MM.1S (cell line): ENCODE data around the gene GPRIN2.

Experiments
- EZH2 ChIP-seq: fragments of 300-600 bp; sonication (generic); optimal IDR thresholded peaks from 2 replicates; pipeline ENCODE3; 2017; ENCODE audit warnings: low read depth, mild to moderate bottlenecking, antibody characterized with exemption, low read length, mixed read lengths
- EZH2phosphoT487 ChIP-seq: fragments of 300-600 bp; sonication (generic); IDR thresholded peaks from 2 replicates; pipeline ENCODE4 v1.6.1; 2018; ENCODE audit warnings: antibody characterized with exemption, low read length
- TF ChIP-seq, protein P1 (sequence below): fragments of 300-600 bp; sonication (generic); IDR thresholded peaks from 2 replicates; pipeline ENCODE4 v1.5.1; 2016; ENCODE audit warnings: antibody characterized with exemption, low read length, mixed read lengths

DNA sequence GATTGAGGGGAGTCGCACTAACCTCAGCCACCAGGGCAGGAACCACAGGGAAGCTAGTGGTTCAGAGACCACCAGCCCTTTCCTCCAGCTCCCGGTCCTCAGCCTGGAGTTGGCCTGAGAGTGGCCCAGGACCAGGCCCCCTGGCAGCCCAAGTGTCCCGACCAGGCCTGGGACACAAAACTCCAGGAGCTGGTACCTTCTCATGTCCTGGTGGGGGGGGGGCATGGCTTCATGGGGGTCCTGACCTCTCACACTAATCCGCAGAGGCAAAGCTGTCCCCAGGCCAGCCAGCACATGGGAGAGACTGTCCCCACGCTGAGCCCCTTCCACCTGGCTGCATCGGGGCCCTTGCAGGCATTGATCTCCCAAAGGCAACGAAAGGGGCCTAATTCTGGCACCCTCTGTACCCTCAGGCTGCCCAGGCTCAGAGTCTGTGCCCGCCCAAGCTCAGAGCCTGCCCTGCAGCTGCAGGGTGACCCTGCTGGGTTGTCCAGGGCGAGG lies 28.2 kb downstream of the GPRIN2 start:
- TF ChIP-seq, protein P1, sequence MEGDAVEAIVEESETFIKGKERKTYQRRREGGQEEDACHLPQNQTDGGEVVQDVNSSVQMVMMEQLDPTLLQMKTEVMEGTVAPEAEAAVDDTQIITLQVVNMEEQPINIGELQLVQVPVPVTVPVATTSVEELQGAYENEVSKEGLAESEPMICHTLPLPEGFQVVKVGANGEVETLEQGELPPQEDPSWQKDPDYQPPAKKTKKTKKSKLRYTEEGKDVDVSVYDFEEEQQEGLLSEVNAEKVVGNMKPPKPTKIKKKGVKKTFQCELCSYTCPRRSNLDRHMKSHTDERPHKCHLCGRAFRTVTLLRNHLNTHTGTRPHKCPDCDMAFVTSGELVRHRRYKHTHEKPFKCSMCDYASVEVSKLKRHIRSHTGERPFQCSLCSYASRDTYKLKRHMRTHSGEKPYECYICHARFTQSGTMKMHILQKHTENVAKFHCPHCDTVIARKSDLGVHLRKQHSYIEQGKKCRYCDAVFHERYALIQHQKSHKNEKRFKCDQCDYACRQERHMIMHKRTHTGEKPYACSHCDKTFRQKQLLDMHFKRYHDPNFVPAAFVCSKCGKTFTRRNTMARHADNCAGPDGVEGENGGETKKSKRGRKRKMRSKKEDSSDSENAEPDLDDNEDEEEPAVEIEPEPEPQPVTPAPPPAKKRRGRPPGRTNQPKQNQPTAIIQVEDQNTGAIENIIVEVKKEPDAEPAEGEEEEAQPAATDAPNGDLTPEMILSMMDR, result no peak
- TF ChIP-seq EZH2 (no peak), EZH2phosphoT487 (no peak)
